GM21381 (cell line): ENCODE measurements around the gene LDLRAD4.
"Not testable (repeated sequence)": the region's sequence is repeated elsewhere in the genome, so short reads cannot be mapped to it uniquely, and the experiment has no call there.

Source experiments
- ATAC-seq: cut with Tn5 transposase; IDR thresholded peaks from one replicate; pipeline ENCODE4 v1.9.1; 2021; ENCODE audit warnings: mild to moderate bottlenecking, moderate library complexity; ENCODE audit not compliant: unreplicated experiment

Gene LDLRAD4

DNA sequence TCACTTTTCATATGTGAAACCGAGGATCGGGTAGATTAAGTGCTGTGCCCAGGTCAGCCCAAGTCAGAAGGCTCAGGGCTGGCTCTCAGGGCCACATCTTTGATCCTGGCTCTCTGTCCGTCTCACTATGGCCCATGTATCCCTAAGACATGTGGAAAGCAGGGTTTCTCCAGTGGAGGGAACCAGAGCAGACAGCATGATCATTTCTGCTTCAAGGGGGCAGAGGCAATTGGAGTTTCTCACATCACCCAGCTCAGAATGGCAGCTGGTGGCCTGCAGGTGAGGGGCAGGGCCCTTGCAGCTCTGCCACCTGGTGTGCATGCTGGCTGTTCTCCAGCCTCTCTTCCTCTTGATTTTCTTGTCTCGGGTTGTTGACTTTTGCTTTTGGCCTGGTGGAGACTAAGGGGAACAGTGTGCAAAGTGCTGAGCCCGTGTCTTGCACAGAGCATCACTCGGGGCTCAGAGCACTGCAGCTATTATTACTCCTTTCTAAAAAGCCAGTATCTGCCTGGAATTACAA is 27.0 kb downstream of the LDLRAD4 start:
- ATAC-seq = no peak

DNA sequence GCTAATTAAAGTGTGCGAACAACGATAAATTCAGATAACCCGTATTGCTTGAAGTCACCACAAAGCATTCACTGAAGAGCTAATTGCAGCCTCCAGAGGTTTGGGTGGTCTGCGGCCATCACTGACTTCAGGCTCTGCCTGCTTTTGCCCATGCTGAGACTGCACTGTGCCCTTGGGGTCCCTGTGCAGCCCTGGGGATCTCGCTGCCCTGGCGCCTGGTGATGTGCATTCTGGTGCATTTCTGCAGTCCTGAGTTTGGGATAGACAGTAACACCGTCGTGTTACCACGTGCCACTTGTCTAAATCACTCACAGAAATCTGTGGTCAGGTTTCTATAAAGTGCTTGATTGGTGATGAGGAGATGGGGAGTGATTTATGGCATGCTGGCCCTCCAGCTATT is 27.6 kb downstream of the LDLRAD4 start:
- ATAC-seq = no peak

DNA sequence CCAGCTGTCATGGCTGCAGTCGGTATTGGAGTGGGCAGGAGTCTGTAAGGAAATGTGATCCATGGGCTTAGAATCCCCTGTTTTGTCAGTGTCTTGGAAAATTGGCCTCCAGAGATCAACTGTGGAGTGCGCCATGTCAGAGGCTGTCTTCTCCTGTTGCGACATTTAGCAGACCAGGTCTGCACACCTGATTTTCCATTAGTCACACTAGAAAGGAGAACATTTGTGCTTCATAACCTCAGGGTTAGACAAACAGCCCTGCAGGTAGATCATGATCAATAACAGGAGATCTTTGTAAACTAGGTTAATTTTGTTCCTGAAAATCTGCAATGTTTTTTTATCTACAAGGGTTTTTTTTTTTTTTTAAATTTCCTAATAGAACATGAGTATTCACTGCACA is 28.0 kb downstream of the LDLRAD4 start:
- no peak for ATAC-seq

DNA sequence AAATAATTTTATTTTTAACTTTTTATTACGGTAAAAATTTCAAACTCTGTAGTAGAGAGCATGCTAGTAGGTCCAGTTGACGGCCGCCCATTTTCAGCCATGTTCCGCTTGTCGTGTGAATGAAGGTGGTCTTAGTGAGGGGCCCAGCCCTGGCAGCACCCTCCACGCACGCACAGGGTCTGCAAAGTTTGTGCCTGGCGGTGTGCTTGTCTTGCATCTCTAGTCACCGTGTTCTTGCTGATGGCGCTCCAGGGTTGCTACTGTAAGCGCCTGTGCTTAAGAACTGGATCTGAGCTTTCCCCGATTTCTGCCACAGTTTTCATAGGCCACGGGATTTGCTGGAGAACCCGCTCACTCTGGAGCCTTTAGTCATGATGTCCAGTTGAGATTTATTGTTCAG is 28.9 kb downstream of the LDLRAD4 start:
- no peak for ATAC-seq

DNA sequence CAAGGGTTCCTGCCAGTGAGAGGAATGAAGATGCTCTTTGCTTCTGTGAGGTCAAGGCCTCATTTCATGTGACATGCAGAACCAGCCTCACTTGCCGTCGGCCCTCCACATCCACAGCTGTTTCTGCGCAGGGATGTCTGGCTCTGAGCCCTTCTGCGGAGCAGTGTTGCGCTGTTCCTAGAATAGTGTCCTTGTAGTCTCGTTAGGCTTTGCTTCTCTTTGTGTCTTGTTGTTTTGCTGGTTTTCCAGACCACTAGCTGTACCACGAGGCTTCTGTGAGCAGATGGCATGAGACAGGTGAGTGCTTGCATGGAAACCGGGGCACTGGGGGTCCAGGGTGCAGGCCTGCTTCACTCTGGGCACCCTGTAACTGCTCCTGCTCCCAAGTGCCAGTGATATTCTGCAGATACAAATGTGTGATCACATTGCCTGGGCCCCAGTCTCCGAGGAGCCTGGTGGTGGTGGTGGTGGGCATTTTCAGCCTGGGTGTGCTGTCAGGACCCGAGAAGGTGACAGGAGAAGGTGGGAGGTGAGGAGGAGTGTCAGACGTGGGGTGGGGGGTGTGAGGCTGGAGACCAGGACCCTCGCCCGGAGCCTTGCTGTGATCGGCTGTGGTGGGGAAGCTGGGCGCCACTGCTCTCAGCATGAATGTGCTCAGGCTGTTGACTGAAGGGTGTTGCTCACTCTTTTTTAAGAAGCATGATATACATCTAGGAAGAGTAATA is 34.3 kb downstream of the LDLRAD4 start:
- no peak for ATAC-seq

DNA sequence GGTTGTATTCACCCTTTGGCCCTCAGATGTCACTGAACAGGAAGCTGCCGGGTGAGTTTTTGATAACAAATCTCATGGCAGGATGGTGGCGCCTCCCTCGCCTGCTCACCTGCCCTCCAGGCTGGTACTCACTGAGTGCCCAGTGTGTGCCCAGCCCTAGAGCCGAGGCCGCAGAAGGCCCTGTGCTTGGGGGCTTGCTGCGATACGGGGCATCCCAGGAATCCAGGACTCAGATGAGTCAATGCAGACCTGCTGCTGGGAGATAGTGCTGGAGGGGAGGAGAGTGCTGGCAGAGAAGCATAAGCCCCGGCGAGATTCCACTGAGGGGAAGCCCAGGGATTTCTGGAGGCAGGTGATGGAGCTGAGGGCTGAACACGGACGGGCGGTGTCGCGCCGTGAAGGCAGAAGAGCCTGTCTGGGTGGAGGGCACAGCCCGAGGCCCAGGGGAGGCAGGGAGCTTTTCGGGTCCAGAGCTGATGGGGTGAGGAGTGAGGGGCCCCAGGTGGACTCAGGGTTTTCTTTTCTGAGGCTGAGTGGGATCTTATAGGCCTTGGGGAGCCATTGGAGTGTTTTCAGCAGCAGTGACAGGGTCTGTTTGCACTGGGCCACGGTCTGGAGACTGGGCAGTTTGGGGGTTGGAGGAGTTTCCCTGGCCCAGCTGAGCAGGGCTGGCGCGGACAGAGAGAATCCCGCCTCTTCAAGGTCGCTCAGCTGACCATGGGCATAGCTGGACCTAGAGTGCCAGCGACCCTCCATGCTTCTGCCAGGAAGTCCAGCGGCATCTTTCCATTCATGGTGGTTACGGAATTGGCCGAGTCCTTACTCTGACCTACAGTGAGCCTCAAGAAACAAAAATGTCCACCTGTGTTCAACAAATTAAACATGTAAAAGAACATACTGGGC is 35.5 kb downstream of the LDLRAD4 start:
- no peak for ATAC-seq

DNA sequence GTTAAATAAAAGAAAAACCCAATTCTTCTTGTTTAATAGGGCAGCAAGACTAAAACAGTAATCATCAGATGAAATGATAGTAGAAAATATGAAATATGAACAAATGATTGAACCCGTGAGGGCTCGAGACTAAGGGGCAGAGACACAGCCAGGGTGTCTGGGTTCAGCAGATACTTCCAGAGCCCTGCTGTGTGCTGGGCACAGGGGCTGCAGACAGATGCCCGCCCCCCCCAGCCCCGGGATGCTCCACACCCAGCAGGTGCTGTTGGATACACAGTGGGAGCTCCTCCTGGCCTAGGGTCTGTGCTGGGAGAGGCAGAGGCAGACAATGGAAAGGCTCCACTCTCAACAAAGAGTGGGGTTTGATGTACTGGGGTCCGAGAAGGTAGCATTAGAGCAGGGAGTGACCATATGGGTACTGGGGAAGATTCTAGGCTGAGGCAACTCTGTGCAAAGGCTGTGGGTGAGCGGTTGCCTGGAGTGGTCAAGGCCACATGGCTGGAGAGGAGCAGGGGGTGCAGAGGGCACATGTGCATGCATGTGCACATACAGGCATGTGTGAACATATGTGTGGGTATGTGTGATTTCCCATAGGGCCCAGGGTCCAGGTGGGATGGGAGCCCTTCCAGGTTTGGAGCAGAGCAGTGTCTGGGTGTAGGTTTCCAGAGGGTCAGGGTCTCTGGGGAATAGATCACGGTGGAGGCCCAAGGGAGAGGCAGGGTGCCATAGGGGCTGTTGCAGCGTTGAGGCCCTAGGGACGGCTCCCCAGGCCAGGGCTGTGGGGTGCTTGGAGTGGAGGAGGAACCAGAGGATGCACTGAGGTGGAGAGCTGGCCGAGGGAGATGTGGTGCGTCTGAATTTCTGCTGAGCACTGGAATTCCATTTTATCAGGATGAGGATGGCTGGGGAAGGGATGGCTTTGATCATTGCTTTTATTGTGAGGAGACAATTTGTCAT is 36.7 kb downstream of the LDLRAD4 start:
- ATAC-seq = no peak

DNA sequence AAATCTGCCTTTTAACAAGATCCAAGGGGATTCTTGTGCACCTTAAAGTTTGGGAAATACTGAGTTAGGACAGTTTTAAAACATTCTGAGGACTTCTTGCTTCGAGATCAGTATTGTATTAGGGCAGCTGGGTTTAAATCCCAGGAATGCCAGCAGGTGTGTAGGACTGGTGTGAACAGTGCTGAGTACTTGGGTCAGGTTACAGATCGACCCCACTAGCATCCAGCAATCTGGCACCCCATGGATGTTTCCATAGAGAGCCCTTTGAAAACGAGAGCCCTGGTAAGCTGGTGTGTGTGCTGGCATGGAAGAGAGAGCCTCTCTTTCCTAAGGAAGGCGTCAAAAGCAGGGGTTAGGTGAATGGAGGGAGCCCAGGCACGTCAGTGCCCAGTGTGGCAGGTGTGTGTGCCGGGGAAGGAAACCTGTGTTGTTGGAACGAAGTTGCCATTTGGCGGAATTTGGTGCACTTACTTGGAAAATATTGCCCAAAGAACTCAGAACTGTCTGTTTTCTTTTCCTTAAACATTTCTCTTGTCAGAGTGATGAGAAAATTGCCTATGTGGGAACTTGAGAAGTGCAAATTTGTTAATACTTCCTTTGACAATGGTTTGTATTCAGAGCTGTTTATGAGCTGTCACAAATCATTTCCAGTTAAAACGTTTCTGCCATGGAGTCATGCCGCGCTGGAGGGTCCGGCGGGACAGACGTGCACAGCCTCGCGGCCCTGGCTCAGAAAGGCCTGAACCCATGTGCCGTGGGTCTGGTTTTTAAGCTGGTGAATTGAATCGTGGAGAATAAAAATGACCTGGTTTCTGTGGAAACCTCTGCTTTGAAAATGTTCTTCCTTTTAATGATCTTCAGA is 38.1 kb downstream of the LDLRAD4 start:
- ATAC-seq = no peak

DNA sequence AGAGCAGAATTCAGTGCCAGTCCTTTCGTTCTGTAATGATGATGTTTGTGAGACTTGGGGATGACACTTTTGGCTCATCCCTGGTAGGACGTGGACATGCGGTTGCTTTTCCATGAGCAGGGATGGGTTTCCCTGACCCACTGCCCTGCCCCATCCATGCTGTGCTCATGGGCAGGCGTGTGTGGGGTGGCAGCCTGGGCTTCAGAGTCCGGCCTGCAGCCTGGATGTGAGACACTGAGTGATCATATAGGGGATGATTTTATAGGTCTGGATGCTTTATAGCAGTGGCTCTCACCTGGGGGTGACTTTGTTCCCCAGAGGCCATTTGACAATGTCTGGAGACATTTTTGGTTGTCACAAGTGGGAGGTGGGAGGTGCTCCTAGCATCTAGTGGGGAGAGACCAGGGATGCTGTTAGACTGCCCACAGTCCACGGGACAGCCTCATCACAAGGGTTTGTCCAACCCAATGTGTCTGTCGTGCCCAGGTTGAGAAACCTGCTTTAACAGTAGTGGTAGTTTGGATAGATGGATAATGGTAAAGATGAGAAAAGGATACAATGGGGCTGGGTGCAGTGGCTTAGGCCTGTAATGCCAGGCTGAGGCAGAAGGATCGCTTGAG is 38.9 kb downstream of the LDLRAD4 start:
- ATAC-seq = no peak

DNA sequence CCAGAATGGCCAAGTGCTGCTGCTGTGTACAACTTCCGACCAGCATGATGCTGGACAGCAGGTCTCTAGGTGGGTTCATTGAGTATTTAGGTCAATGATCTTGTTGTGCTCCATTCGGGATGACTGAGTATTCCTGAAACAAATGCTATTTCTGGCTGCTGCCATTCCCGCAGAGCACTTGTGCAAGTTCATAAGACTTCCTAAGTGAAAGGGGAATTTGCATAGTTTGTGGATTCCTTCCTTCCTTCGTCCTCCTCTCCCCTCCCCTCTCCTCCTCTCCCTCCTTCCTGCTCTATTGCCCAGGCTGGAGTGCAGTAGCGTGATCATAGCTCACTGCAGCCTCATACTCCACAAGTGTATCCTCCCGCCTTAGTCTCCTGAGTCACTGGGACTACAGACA is 40.4 kb downstream of the LDLRAD4 start:
- ATAC-seq = no peak

DNA sequence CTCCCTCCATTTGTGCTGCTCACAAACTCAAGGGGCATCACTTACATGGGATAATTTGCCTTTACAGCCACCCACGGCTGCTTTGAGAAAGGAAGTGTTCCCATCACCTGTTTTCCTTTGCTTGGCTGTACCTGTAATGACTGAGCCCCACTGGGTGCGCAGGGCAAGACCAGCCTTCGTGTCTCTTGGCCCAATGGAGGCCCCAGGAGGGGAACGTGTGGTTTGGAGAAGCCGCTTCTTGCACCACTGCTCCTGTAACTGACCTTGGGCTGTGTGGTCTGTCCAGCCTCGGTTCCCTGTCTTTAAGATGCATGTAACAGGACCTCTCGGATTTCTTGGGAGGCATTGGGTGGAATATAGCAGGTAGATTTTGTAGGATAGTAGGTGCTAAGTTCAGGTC is 41.1 kb downstream of the LDLRAD4 start:
- ATAC-seq = no peak

DNA sequence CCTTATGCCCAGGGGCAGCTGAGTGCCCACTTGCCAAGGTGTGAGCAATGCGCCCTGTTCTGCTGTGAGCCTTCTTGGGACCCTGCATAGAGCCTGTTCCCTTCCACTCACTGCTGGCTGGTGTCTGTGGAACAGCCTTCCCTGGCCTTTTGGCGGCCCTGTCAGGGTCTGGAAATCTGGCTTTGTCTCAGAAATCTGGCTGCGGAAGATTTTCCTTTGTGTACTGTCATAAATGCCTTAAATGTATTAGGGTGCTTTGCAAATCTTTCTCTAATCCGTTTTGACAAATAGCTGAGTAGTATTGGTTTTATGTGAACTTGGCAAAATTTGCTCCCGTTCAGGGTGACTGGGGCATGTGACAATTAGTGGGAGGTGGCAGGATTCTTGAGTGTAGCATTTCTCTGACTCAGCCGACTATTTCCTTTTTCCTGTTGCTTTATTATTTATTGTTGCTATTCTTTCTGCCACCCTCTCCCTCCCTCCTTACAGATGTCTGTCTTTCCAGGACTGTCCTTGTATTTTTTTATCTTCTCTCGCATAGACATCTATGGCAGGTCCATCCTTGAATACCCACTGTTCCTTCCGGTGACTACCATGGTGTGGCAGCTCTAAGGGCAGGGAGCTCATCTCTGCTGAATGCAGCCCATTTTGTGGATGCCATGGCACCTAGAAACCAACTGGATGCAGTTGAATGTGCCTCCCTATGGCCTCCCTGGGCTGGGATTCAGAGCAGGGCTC is 41.8 kb downstream of the LDLRAD4 start:
- ATAC-seq = no peak

DNA sequence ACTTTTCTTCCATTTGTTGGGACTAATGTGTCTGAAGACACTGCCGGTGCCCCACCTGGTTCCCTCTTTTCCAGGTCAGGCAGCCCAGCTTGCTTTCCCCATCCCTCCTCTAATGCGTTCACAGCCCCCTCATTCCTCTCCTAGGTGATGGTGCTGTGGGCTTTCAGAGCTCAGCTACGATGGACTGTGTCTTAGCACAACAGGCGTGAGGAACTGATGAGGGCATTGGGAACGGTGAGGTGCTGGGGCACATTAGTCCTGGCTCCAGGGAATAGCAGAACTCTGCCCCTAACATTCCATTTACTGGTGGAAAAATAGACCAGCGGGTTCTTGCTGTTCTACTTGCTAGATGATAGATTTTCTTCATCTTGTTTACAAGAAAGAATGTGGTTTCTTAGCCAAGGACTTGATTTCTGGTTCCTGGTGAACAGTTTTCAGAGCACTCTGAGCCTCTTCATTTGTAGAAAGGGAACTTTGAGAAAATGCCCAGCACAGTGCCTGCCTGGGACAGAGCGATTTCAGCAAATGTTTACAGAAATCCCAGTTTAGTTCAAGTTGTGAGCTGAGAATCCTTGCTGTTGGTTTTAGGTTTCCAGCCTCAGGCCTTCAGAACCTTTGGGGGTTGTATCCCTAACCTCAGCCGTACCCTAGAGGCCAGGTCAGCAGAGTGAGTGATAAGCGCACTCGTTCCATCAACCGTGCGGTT is 42.5 kb downstream of the LDLRAD4 start:
- ATAC-seq = no peak

DNA sequence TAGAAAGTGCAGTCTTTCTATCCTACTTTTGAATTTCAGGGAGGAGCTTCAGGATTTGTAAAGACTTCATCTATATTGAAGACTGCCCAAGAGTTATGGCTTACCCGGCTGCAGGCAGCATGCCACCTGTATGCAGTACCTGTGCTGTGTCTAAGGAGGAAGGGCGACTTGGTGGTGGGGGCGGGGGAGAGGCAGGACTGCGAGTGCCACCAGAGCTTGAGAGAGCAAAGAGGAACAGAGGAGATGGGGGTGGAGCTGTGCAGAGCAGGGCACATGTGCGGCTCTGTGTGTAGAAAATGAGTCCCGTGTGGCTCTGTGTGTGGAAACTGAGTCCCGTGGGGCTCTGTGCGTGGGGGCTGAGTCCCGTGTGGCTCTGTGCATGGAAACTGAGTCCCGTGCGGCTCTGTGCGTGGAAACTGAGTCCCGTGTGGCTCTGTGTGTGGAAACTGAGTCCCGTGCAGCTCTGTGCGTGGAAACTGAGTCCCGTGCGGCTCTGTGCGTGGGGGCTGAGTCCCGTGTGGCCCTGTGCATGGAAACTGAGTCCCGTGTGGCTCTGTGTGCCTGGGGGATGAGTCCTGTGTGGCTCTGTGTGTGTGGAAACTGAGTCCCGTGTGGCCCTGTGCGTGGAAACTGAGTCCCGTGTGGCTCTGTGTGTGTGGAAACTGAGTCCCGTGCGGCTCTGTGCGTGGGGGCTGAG is 43.2 kb downstream of the LDLRAD4 start:
- ATAC-seq = no peak

DNA sequence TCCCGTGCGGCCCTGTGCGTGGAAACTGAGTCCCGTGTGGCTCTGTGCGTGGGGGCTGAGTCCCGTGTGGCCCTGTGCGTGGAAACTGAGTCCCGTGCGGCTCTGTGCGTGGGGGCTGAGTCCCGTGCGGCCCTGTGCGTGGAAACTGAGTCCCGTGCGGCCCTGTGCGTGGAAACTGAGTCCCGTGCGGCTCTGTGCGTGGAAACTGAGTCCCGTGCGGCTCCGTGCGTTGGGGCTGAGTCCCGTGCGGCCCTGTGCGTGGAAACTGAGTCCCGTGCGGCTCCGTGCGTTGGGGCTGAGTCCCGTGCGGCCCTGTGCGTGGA is 43.8 kb downstream of the LDLRAD4 start:
- not testable (repeated sequence) for ATAC-seq

DNA sequence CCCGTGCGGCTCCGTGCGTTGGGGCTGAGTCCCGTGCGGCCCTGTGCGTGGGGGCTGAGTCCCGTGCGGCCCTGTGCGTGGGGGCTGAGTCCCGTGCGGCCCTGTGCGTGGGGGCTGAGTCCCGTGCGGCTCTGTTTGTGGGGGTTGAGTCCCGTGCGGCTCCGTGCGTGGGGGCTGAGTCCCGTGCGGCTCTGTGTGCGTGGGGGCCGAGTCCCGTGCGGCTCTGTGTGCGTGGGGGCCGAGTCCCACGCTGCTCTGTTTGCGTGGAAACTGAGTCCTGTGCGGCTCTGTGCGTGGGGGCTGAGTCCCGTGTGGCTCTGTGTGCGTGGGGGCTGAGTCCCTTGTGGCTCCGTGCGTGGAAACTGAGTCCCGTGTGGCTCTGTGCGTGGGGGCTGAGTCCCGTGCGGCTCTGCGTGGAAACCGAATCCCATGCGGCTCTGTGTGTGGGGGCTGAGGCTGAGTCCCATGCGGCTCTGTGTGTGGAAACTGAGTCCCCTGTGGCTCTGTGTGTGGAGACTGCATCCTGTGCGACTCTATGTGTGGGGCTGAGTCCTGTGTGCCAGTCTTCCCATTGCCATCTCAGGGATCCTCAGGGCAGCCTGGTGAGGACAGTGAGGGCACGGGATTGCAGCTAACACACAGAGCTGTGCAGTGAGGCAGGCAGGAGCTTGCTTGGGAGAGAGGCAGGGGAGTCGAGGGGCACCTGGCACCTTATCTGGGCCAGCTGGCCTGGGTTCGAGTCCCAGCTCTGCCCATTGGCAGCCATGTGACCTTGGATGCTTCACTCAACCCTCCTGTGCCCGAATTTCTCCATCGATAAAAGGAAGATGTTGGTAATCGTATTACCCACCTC is 44.5 kb downstream of the LDLRAD4 start:
- ATAC-seq = no peak
